Measurements from ENCODE around the gene PLPP2. TPM values are rescaled to one million over a fixed set of nuclear protein-coding genes. Genes with fewer than 3 reads are reported as not detected.
"Not testable (repeated sequence)": the region's sequence is repeated elsewhere in the genome, so short reads cannot be mapped to it uniquely, and the experiment has no call there.

PLPP2 gene
- total RNA-seq, 1 donor from 2014 or later: 5.7 TPM

DNA sequence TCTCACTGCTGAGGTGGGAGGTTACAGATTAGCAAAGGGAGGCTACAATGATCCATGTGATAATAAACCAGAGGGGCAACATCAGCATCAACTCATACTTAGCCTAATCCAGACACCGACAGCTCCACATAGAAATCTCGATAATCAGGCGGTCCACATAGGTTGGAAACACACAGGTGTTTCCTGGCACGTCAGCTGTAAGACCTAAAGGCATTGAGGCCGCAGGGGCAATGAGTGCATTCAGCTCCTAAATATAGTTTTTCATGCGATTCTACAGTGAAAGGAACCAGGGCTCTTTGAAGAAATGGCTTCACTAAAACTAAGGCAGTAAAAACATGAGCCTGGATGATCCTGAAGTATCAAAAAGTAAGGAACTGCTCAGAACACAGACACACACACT is 19.3 kb downstream of the PLPP2 start:
- TF ChIP-seq, protein P1, sequence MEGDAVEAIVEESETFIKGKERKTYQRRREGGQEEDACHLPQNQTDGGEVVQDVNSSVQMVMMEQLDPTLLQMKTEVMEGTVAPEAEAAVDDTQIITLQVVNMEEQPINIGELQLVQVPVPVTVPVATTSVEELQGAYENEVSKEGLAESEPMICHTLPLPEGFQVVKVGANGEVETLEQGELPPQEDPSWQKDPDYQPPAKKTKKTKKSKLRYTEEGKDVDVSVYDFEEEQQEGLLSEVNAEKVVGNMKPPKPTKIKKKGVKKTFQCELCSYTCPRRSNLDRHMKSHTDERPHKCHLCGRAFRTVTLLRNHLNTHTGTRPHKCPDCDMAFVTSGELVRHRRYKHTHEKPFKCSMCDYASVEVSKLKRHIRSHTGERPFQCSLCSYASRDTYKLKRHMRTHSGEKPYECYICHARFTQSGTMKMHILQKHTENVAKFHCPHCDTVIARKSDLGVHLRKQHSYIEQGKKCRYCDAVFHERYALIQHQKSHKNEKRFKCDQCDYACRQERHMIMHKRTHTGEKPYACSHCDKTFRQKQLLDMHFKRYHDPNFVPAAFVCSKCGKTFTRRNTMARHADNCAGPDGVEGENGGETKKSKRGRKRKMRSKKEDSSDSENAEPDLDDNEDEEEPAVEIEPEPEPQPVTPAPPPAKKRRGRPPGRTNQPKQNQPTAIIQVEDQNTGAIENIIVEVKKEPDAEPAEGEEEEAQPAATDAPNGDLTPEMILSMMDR (IDR thresholded peaks at IDR 0.05): no peak
- Histone ChIP-seq H3K4me1 (no peaks in the 10 kb centered on the region), H3K27me3 (peaks cover 16% of the 10 kb centered on the region), H3K9me3 (no peaks in the 10 kb centered on the region), H3K4me3 (no peak overlapping the region), H3K27ac (no peak overlapping the region), H3K36me3 (no peaks in the 10 kb centered on the region)
- intact Hi-C loops (cut with DNase I): no loop called here
- DNase-seq (no peak), ATAC-seq (no peak)

DNA sequence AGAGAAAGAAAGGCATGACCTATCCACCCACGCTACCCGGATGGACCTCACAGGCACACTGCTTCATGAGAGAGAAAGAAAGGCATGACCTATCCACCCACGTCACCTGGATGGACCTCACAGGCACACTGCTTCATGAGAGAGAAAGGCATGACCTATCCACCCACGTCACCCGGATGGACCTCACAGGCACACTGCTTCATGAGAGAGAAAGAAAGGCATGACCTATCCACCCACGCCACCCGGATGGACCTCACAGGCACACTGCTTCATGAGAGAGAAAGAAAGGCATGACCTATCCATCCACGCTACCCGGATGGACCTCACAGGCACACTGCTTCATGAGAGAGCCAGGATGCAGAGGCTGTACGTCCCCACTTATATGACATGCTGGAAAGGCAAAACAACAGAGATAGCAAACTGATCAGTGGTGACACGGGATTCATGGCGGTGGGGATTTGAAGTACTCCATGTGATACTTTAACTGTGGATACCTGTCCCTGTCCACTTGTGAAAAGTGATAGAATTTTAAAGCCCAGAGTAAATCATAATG is 20.4 kb downstream of the PLPP2 start:
- H3K4me1 ChIP-seq; intact Hi-C loops (cut with DNase I); DNase-seq; H3K9me3 ChIP-seq; H3K27ac ChIP-seq; ATAC-seq; H3K36me3 ChIP-seq; H3K4me3 ChIP-seq: not testable (repeated sequence)
- H3K27me3 ChIP-seq: peaks cover 19% of the 10 kb centered on the region

DNA sequence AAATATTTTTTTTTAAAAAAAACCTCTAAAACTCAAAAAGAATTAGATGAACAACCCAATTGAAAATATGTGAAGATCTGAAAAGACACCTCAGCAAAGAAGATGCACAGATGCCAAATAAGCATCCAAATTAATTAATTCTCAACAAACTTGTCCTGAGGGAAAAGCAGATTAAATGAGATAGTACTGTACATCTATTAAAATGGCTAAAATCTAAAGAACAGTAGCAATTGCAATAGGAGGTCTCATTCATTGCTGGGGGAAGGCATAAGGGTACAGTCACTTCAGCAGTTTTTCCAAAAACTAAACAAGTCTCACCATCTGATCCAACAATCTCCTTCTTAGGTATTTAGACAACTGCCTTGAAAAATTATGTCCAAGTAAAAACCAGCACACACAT is 22.0 kb downstream of the PLPP2 start:
- TF ChIP-seq, protein P1 (IDR thresholded peaks at IDR 0.05): no peak
- DNase-seq (no peak), ATAC-seq (no peak)
- Histone ChIP-seq H3K9me3 (no peaks in the 10 kb centered on the region), H3K27me3 (peaks cover 35% of the 10 kb centered on the region), H3K4me1 (no peaks in the 10 kb centered on the region), H3K27ac (no peak overlapping the region), H3K36me3 (no peaks in the 10 kb centered on the region), H3K4me3 (no peak overlapping the region)
- intact Hi-C loops (cut with DNase I): no loop called here

DNA sequence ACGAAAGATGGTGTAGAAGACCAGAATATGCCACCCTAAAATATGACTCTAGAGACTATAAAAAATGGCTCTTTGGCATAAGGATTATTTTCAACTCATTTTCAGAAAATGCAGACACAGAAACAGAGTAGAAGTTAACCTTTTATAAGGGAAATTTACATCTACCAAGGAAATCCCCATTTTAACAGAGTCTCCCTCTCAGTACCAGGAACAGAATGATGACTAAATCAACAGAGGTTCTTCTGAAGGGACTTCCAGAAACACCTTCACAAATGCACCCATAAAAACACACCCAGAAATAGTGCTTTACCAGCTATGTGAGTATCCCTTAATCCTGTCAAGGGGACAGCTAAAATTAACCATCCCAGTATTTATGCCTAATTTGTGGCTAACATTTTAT is 29.1 kb downstream of the PLPP2 start:
- TF ChIP-seq, protein P1 (IDR thresholded peaks at IDR 0.05): no peak
- ATAC-seq: no peak
- intact Hi-C loops (cut with DNase I): no loop called here
- Histone ChIP-seq H3K9me3 (no peaks in the 10 kb centered on the region), H3K27ac (no peak overlapping the region), H3K4me3 (no peak overlapping the region), H3K36me3 (no peaks in the 10 kb centered on the region), H3K4me1 (no peaks in the 10 kb centered on the region), H3K27me3 (peaks cover 28% of the 10 kb centered on the region)
- no peak for DNase-seq

DNA sequence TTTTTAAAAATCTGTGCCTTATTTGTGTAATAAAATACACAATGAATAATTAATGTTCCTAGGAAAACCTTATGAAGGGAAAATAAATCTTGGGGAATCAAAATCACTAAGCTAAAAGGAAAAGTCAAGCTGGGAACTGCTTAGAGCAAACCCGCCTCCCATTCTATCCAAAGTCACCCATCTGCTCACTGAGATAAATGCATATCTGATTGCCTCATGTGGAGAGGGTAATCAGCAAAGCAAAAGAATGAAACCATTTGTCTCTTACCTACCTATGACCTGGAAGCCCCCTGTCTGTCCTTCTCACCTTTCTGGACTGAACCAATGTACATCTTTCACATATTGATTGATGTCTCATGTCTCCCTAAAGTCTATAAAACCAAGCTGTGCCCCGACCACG is 34.4 kb downstream of the PLPP2 start:
- H3K27ac ChIP-seq; DNase-seq; intact Hi-C loops (cut with DNase I); ATAC-seq; H3K9me3 ChIP-seq; H3K4me1 ChIP-seq; H3K36me3 ChIP-seq; H3K4me3 ChIP-seq: not testable (repeated sequence)
- peaks cover 16% of the 10 kb centered on the region for H3K27me3 ChIP-seq

DNA sequence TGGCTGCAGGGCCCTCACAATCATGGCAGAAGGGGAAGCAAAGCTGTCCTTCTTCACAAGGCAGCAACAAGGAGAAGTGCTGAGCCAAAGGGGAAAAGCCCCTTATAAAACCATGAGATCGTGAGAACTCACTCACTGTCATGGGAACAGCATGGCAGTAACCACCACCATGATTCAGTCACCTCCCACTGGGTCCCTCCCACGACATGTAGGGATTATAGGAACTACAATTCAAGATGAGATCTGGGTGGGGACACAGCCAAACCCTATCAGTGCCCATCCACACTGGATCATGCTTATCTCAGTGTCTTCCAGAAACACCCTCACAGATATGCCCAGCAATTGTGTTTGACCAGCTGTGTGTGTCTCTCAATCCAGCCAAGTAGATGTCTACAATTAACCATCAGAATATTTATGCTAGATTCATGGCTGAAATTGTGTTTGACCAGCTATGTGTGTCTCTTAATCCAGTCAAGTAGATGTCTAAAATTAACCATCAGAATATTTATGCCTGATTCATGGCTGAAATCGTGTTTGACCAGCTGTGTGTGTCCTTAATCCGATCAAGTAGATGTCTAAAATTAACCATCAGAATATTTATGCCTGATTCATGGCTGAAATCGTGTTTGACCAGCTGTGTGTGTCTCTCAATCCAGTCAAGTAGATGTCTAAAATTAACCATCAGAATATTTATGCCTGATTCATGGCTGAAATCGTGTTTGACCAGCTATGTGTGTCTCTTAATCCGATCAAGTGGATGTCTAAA is 38.6 kb downstream of the PLPP2 start:
- DNase-seq; H3K9me3 ChIP-seq; H3K4me1 ChIP-seq; H3K4me3 ChIP-seq; H3K36me3 ChIP-seq; H3K27ac ChIP-seq; ATAC-seq; intact Hi-C loops (cut with DNase I): not testable (repeated sequence)
- H3K27me3 ChIP-seq: peaks cover 16% of the 10 kb centered on the region

DNA sequence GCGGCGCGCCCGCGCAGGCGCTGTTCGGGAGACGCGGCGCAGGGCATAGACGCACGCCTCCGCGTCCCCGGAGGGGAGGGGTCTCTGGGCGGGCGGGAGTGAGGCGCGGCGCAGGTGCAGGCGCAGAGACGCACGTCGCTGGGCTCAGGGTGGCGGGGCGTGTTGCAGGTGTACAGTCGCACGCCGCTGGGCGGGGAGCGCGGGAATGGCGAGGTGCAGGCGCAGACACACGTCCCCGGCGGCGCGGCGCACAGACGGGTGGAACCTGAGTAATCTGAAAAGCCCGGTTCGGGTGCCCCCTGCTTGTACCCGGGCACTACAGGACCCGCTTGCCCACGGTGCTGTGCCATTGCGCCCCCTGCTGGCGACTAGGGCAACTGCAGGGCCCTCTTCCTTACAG is 44.7 kb downstream of the PLPP2 start:
- ATAC-seq (no peak), DNase-seq (no peak)
- Histone ChIP-seq H3K36me3 (no peaks in the 10 kb centered on the region), H3K4me1 (no peaks in the 10 kb centered on the region), H3K4me3 (no peak overlapping the region), H3K27me3 (no peaks in the 10 kb centered on the region), H3K9me3 (no peaks in the 10 kb centered on the region), H3K27ac (no peak overlapping the region)
- TF ChIP-seq, protein P1 (IDR thresholded peaks at IDR 0.05): no peak
- intact Hi-C loops (cut with DNase I): no loop called here

DNA sequence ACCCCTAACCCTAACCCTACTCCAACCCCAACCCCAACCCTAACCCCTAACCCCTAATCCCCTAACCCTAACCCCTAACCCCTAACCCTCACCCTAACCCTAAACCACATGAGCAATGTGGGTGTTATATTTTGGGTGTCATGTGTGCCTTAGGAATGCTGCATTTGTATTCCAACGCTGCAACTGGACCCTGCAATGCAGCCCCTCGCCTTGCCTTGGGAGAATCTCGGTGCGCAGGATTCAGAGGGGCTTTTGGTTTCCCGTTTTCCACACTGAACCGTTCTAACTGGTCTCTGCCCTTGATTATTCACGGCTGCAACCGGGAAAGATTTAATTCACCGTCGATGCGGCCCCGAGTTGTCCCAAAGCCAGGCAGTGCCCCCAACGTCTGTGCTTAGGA is 45.3 kb downstream of the PLPP2 start:
- intact Hi-C loops (cut with DNase I); H3K36me3 ChIP-seq; H3K4me3 ChIP-seq; H3K27me3 ChIP-seq; H3K9me3 ChIP-seq; H3K27ac ChIP-seq; DNase-seq; ATAC-seq; H3K4me1 ChIP-seq: not testable (repeated sequence)

Measured in upper lobe of right lung (tissue), 1 donor.